ENCODE data around the gene GUCA2A.

GUCA2A gene

GRCh38 chr1:42128964-42129363 is 35.6 kb downstream of the GUCA2A start:
- no peak for DNase-seq

- no peak for DNase-seq
These were observed 36.0 kb downstream of the GUCA2A start for GRCh38 chr1:42128499-42128898.

- DNase-seq = no peak
These were observed 36.8 kb downstream of the GUCA2A start for GRCh38 chr1:42127767-42128166.

- DNase-seq = no peak
These were observed 39.0 kb downstream of the GUCA2A start for GRCh38 chr1:42125552-42125951.

- DNase-seq = no peak
These were observed 42.1 kb downstream of the GUCA2A start for GRCh38 chr1:42122408-42122807.

- no peak for DNase-seq
These were observed 46.4 kb downstream of the GUCA2A start for GRCh38 chr1:42118125-42118524.

GRCh38 chr1:42117214-42117613 is 47.3 kb downstream of the GUCA2A start:
- no peak for DNase-seq

- DNase-seq = no peak
These were observed 50.3 kb downstream of the GUCA2A start for GRCh38 chr1:42114229-42114628.
